Activated CD4-positive, alpha-beta T cell treated with anti-CD3 and anti-CD28 coated beads for 24 hours (primary cell): ENCODE results near the gene SORCS2.

Experiments used
- DNase-seq, 2 donors: peaks; one replicate each; pipeline ENCODE4 v3.0.0-alpha.2; 2020; ENCODE audit warnings: low read depth in 2 of 2

Gene SORCS2

DNA sequence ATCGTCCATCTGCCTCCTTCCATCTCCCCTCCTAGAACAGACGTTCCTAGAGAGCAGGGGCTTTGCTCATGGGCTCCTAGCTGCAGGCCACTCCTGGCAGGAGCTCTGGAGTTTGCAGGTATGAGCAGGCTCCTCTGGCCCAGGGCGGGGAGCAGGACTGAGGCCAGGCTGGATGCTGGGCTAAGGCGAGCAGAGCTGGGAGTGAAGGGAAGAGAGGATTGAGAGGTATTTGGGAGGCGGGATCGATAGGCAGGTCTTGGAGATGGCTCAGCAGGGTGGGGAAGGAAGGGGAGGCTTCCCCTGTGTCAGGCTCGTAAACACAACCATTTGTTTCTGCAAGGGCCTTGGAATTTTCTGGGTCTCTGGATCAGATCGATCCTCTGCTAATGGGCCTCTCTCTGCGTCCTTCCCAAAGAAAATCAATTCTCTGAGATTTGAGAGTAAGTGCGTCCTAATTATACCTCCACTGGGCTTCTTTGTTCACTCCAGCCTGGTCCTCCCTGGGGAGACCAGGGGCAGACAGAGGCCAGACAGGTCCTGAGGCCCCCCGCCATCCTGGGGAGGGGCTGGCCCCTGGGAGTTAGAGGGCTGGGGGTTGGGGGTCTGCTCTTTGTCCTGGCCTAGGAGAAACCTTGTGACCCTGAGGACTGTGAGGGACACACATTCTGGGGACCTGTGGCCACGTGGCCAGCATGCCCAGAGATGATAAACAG, 337.2 kb downstream of the SORCS2 start:
- DNase-seq = no peak

DNA sequence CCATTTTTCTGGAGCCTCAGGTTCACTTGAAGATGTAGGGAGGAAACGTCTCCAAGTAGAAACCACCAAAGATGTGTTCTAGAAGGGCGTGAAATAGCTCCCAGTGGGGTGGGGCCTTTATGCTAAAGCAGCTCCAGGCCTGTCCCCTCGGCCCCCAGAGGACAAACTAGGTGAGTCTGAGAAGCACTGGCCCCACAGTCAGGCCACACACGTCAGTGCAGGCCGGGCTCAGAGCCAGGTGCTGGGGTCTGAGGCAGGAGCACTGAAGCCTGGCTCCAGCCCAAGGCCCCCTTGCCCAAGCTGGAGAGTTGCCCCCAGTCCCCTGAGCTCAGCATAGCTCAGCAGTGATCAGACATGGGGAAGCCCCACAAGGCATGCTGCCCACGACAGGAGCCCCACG, 337.7 kb downstream of the SORCS2 start:
- no peak for DNase-seq

DNA sequence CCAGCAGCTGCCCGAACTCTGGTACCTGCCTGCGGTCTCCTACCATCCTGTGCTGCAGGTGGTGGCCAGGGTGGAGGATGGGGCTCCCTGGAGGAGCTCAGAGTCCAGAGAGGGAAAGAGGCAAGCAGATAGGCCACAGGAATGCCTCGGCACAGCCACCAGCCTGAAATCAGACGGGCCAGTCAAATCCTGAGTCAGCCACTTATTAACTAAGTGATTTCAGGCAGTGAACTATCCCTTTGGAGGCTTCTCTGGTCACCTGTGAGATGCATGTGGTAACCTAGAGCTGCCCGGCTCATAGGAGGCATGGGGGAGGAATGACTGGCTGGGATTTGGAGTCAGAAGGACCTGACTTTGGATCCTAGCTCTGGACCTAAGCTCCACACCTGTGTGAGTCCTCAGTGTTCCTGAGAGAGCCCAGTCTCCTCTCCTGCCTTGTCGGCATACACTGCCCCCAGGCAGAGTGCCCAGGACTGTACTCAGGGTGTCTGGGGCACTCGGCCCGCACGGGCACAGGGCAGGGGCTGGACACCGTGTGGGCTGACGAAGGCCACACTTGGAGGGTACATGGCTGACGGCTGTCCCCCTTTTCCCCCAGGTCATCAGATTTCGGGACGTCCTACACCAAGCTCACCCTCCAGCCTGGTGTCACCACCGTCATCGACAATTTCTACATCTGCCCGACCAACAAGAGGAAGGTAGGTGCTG, 338.7 kb downstream of the SORCS2 start:
- no peak for DNase-seq

DNA sequence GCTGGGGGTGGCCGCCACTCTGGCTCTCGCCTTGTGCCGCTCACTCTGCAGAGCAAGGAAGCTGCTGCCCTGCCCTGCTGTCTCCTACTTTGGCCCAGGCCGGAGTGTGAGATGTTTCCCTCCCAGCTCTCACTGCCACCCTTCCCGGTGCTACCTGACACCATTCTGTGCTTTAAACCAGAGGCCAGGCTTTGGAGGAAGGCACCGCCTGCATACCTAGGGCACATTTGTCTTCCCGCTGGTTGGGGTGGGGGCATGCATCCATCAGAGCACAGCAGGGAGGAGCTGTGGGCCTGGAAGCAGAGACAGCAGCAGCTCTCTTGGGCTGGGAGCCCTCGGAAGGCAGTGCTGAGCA, 339.3 kb downstream of the SORCS2 start:
- no peak for DNase-seq

DNA sequence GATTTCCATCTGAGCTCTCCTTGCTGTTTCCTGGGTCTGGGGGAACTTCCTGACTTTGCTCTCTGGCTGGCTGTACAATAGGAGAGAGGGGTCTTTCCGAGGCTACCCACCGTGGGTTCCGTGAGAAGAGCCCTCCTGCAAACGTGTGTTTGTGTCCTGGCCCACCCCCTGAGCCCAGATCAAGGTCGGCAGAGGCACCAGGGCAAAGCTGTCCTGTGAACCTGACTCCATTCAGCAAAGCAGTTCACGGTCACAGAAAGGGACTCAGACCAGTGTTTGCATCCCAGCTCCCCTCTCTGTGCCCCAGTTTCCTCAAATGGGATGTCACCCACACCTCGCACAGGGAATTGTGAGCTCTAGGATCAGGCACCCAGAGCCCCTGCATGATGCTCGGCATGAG, 339.7 kb downstream of the SORCS2 start:
- DNase-seq = no peak

DNA sequence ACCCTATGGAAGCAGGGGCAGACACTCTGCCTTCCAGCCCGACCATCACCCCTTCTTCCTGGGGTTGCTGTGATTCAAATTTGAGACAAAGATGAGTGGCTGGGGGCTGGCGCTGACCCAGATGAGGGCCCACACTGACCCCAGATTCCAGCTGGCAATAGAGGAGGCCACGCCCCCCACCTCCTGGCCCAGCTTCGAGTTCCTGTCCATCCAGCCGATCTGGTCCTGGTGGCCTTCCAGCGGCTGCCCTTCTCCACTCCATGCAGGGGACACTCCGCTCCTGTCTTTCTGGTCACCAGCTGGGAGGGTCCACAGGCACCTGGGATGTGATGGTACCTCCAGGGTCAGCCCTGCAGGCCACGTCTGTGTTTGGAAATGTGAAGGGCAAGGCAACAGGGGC, 340.9 kb downstream of the SORCS2 start:
- DNase-seq = no peak

DNA sequence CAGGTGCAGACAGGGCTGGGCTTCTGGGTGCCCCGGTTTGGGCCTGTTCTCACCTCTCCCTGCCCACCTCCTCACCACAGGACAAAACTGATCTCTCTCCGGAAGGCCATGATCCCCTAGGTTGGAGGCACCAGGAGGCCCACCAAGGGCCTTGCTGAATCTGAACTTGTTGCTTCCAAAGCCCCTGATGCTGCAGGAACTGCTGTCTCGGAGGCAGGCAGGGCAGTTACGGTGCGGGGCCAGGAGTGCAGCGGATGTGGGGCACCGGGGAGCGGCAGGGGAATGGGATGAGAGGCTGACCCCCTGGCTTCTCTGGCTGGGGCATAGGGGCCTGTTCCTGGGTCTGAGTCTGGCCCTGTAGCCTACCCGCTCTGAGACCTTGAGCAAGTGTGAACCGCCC, 342.8 kb downstream of the SORCS2 start:
- no peak for DNase-seq

DNA sequence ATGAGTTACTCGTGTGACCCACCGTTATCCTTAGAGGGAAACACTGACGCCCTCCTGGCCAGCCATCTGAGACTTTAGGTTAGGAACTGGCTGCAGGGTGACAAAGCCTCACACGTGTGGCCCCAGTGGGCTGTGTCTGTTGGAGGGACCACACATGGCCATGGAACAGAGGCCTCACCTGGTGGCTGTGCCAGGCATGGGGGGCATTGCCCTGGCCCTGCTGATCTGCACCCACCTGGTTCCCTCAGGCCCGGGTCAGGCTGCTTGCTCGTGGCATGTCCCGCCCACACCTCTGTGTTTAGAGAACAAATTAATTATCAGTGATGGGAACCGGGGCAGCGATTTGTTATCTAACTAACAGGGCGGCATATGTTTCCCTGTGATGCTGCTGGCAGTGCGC, 343.3 kb downstream of the SORCS2 start:
- DNase-seq = no peak

DNA sequence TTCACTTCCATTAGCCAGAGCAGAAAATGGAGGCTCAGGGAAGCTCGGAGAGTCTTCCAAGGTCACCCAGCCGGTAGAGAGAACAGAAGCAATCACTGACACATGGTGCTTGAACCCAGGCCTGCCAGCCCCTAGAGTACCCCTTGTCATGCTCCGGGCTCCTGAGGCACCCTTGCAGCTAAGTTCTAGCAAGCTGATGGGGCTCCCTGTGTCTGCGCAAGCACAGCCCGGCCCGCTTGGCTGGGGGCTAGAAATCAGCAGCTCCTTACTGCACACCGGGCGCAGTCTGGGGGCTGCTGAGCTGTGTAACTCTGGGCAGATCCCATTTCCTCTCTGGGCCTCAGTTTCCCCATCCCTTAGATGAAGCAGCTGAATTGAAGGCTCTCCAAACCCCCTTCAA, 344.5 kb downstream of the SORCS2 start:
- no peak for DNase-seq

DNA sequence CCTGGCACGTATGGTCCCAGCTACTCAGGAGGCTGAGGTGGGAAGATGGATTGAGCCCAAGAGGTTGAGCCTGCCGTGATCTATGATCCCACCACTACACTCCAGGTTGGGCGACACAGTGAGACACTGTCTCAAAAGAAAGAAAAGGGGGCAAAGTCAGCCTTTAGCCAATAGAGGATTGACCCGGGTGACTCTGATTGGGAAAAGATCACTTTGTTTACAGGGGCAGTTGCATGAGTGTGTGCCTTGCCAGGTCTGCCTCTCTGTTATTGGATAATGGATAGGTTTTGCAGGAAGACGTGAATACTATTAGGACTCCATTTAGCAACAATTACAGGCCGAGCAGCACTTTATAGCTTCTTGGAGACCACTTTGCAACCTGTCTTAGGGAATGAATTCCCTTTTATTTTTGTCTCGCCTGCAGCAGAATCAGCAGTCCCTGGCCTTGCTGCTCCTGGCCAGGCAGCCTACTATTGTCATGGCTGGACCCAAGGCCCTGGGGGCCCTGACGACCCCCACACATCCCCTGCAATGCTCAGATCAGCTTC, 345.6 kb downstream of the SORCS2 start:
- DNase-seq = no peak

DNA sequence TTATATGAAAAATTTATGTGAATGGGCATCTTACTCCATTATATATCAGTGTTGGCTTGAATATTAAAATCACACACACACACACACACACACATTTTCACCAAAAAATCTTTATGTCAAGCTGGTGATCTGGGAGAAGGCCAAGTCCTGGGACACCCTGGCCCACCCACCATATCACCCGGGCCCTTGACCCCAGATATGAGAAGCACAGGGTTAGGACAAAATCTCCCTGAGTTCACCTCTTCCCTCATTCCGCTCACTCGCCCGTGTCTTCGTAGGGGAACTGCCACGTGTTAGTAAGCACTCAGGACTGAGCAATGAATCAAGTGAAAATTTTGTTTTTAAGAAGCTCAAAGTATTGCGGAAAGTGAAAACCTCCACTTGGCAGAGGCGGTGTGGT, 346.2 kb downstream of the SORCS2 start:
- no peak for DNase-seq

DNA sequence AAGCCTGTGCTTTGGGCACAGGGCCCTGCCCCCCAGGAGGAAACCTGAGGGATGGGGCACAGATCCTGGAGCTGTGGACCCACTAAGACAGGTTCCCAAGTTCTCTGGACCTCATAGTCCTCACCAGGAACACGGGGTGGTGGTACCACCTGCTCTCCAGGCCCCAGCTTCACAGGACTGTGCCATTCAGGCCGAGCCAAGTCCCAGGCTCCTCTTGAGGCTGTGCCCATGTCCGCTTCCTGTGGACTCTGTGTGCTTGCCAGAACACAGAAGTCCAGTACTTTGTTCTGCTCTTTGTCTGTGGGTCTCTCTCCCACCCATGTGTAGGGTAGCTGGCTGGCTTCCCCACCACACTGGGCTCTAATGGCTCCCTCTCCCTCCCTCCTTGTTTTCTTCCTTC, 346.8 kb downstream of the SORCS2 start:
- DNase-seq = no peak

DNA sequence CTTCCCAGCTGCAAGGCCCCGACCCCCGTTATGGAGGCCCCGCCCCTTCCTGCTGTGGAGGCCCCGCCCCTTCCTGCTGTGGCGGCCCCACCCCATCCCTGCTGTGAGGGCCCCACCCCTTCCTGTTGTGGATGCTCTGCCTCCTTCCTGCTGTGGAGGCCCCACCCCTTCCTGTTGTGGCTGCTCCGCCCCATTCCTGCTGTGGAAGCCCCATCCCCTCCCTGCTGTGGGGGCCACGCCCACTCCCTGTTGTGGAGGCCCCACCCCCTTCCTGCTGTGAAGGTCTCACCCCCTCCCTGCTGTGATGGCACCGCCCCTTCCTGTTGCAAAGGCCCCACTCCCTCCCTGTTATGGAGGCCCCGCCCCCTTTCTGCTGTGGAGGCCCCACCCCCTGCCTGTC, 347.3 kb downstream of the SORCS2 start:
- DNase-seq = peak in 1 of 2 donors; percentile 12

DNA sequence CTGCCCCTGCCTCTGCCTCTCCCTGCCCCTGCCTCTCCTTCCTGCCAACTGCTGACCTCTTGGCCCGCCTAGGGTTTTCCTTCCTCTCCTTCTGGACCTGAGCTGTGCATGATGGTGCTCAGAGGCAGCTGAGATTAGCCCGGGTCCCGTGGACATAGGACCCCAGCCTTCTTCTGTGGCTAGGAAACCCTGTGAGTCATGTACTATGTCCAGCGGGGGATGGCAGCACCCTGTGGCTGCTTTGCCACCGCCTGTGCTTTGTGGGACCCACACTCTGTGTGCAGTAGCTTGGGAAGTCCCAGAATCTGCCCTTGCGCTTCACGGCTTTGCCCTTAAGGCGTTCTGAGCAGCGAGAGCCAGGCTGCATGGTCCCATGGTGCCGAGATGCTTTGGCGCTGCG, 347.9 kb downstream of the SORCS2 start:
- no peak for DNase-seq

DNA sequence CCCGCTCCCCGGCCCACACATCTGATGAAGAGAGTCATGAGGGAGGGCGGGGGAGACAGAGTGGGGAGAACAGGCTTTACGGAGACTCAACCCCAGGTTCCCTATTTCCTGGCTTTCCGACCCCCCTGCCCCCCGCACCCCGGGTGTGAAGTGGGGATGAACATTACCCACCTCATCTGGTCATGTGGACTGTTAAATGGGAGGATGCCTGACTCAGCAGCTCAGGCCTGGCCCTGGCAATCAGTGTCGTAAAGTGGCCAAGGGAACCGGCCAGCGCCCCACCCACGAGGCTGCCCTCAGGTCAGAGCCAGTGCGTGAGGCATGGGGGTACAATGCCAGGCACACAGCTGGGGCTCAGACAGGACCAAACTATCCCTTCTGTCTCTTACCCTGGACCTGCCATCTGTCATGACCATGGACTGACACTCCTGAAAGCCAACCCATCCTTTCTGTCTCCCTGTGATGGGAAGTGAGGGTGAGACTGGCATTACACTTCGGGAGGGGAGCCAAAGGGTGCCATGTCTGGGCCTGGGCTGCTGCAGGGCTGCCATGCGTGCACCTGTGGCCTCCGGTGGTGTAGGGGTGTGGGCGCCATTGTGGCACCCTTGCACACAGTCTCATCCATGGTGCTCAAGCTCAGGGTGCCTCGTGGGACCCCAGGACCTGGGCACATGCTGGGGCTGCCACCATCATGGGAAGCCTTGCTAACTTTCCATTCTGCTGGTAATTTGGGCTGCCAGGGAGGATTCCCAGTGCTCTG, 348.5 kb downstream of the SORCS2 start:
- DNase-seq = no peak

DNA sequence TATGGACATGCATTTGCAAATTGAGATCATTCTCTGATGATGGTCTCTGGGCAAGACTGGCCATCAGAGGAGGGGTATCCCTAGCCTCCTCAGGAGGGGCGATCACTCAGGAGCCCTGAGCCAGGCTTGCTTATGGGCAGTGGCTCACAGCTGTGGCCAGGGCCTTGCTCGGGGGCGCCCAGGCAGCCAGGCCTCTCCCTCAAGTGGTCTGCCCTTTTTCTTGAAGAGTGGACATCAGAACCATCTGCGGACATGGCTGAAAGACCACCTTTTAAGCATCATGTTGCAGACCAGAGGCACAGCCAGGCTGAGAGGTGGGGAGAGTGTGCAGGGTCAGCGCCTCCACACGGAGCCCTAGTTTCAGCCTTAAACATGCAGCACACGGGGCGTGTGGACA, 349.1 kb downstream of the SORCS2 start:
- no peak for DNase-seq

DNA sequence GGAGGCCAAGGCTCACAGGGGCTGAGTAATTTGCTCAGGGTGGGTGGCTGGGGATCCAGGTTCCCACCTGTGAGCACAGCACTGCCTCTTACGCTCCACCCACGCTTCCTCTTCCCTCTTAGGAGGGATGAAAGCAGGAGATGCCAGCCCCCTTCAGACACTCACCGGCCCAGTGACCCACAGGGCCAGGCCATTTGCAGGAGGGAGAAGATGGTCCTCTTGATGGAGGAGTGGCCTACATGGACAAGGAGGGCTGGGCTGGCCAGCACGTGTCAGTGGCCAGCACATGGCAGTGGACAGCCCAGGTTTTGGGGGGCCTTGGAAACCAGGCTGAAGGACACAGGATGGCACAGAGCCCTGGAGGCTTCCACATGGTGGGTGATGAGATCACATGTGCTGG, 350.4 kb downstream of the SORCS2 start:
- DNase-seq = no peak

DNA sequence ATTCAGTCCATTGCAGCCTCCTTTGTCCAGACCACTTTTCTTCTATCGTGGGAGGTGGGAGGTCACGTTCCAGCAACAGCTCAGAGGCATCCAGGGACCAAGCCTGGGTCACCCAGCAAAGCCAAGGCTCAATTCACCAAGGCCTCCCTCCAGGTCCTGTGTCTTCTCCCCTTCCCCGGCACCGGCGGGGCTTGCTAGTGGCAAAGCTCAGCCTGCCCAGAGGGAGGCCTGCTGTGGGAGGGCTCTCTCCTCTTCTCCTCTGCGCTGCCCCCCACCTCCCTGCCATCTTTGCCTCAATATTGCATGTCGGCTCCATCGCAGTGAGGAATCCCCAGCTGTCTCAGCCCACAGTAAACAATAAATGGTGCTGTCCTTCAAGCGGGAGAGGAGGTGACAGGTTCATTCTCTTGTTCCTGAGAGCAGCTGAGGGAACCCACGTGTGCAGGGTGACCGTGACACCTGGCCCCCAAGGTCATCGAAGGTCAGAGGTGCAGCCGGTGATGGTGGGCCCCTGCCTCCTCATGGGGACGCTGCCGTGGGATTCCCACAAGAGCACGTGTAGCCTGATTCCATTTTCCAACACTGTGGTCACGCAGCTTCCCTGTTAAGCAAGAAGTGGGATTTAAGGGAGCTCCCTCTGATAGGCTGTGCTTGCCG, 353.9 kb downstream of the SORCS2 start:
- DNase-seq = no peak

DNA sequence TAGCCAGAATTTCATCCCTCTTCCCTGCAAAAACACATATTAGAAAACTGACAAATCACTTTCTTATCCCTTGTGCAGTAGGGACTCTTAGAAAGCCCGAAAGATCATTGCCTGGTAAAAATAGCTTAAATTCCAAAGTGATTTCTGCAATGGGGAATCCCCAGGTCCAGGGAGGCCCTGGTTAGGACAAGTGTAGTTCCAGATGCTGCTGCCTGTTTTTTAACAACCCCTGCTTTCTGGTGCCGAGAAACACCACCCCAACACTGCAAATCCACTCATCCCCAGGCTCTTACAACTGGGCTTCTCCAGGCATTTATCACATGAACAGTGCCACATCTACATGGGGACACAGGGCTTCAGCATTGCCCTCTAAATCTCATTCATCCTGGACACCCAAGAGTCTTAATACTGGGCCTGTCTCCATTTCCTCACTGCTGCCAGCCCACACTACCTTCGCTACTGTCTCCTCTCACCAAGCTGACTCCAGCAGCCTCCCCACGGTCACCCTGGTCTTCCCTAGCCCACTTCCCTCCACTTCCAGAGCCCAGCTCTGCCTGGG, 354.6 kb downstream of the SORCS2 start:
- no peak for DNase-seq

DNA sequence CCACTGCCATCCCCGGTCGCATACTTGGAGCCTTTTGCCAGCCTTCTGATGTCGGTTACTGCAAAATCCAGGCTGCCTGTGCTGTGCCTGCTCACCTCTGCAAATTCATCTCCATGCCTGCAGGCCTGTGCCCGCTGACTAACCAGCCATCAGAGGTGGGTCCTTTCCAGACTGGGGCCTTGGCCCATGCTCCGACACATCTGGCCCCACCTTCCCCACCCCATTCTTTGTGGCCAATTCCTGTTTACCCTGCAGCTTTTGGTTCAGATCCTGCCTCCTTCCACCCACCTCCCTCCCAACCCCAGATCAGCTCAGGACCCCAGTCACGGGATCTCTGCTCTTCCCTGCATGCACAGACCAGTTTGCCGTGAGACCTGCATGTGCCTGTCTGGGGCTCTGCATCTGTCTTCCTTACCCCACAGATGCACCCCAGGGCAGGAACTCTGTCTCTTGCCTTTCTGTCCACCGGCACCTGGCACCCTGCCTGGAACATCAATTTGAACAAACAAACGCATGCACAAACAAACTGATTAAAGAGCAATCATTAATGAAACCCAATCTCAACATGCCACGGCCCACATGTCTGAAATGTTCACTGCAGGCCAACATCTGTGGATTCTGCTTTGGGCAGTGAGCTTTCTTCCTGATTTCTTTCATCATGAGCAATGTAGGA, 355.2 kb downstream of the SORCS2 start:
- DNase-seq = no peak

DNA sequence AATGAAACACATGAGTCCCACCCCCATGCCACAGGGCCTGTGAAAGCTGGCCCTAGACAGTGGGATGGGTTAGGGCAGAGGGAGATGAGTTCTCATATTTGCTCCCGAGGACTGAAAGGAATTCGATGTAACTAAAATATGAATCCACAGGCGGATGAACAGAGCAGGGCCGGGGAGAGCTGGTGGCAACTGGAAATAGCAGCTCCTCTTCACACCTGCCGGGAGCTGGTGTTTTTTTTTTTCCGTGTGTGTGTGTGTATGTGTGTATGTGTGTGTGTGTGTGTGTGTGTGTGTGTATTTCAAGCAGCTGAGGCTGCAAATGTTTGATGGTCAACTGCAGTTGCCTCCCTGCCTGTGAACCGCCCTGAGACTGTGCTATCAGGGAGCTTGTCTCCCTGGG, 357.5 kb downstream of the SORCS2 start:
- no peak for DNase-seq
